Panc1 (cell line): ENCODE results near the gene LRRC23.

Experiments
- CTCF ChIP-seq: fragments of 450-650 bp; IDR thresholded peaks from 2 replicates; pipeline ENCODE4 v1.5.1; 2017; ENCODE audit warnings: mild to moderate bottlenecking
- POLR2AphosphoS5 ChIP-seq: IDR thresholded peaks from 2 replicates; pipeline ENCODE4 v1.6.1; 2012; ENCODE audit warnings: mild to moderate bottlenecking, low read depth, low read length, moderate library complexity
- REST ChIP-seq, 2 experiments: IDR thresholded peaks; 2 replicates each; pipeline ENCODE4 v1.6.1; 2011 to 2012; ENCODE audit warnings: low read depth in 2 of 2, control low read depth in 1 of 2, low read length in 1 of 2, mild to moderate bottlenecking in 1 of 2, moderate library complexity in 1 of 2; ENCODE audit not compliant: insufficient read depth in 1 of 2
- SIN3A ChIP-seq: IDR thresholded peaks from 2 replicates; pipeline ENCODE4 v1.6.1; 2012; ENCODE audit warnings: low read depth, mild to moderate bottlenecking, low read length, moderate library complexity, borderline replicate concordance; ENCODE audit not compliant: insufficient read depth
- TCF7L2 ChIP-seq: IDR thresholded peaks from 2 replicates; pipeline ENCODE4 v1.6.1; 2011; ENCODE audit warnings: mild to moderate bottlenecking, low read depth, low read length, inconsistent platforms

GRCh38 chr12:6936194-6936635 is 31.6 kb downstream of the LRRC23 start:
- TF ChIP-seq CTCF (no peak), POLR2AphosphoS5 (no peak; the same call in 1 of the 2 replicates), REST (IDR thresholded peaks at IDR 0.05; ENCODE audit: insufficient read depth in 1 of 2, low read depth in 2 of 2, low read length in 1 of 2) (no peak), SIN3A (no peak), TCF7L2 (no peak)
